K562 (cell line): Measurements from ENCODE around the gene NDUFAF5. TPM values are rescaled to one million over a fixed set of nuclear protein-coding genes. Genes with fewer than 3 reads are reported as not detected.

Source experiments
- BCLAF1 ChIP-seq, 2 experiments: fragments of 450-650 bp in 1 of 2; IDR thresholded peaks; 2 replicates each; pipeline ENCODE4 v1.6.1; 2011 to 2017; ENCODE audit warnings: low read depth in 2 of 2, antibody characterized with exemption in 1 of 2, borderline replicate concordance in 1 of 2, low read length in 1 of 2, mild to moderate bottlenecking in 1 of 2, mixed read lengths in 1 of 2; ENCODE audit not compliant: control insufficient read depth in 1 of 2
- DIDO1 ChIP-seq: fragments of 450-650 bp; IDR thresholded peaks from 2 replicates; pipeline ENCODE4 v1.6.1; 2016; ENCODE audit warnings: low read depth, missing biosample characterization, missing genetic modification characterization
- HNRNPLL ChIP-seq: fragments of 200-400 bp; formaldehyde crosslinking; IDR thresholded peaks from 2 replicates; pipeline ENCODE4 v1.6.1; 2017; ENCODE audit warnings: low read length, low read depth, mild to moderate bottlenecking; ENCODE audit not compliant: poor library complexity, severe bottlenecking
- ID3 ChIP-seq, 2 experiments: fragments of 250-450 bp in 1 of 2; fragments of 450-650 bp in 1 of 2; sonication (Bioruptor Pico) in 1 of 2; IDR thresholded peaks; 2 replicates each; pipeline versions ENCODE4 v1.6.1 to v1.8.0; 2016 to 2021; ENCODE audit warnings: mild to moderate bottlenecking in 2 of 2, moderate library complexity in 2 of 2, missing compliant biosample characterization in 1 of 2, missing genetic modification characterization in 1 of 2
- KLF1 ChIP-seq: fragments of 450-650 bp; IDR thresholded peaks from 2 replicates; pipeline ENCODE4 v1.6.1; 2016; ENCODE audit warnings: missing genetic modification characterization, missing compliant biosample characterization
- MEIS2 ChIP-seq: fragments of 450-650 bp; IDR thresholded peaks from 2 replicates; pipeline ENCODE4 v1.6.1; 2014; ENCODE audit warnings: mild to moderate bottlenecking; ENCODE audit not compliant: partially characterized antibody
- MTA1 ChIP-seq: fragments of 450-650 bp; IDR thresholded peaks from 2 replicates; pipeline ENCODE4 v1.6.1; 2017; ENCODE audit warnings: borderline replicate concordance
- PATZ1 ChIP-seq: fragments of 250-450 bp; sonication (Bioruptor Pico); IDR thresholded peaks from 2 replicates; pipeline ENCODE4 v1.5.0; 2020; ENCODE audit warnings: mild to moderate bottlenecking, borderline replicate concordance
- RFX5 ChIP-seq: IDR thresholded peaks from 2 replicates; pipeline ENCODE4 v1.6.1; 2011; ENCODE audit warnings: low read depth, mild to moderate bottlenecking, improper control_type of control experiment, low read length
- SMC3 ChIP-seq: conservative IDR thresholded peaks from 2 replicates; pipeline ENCODE4 v1.6.1; 2011; ENCODE audit warnings: low read depth, low read length, improper control_type of control experiment; ENCODE audit not compliant: insufficient read depth
- SREBF2 ChIP-seq: sonication (generic); formaldehyde crosslinking; IDR thresholded peaks from 2 replicates; pipeline ENCODE4 v1.4.0; 2020; ENCODE audit warnings: mild to moderate bottlenecking, missing genetic modification reagents
- SRSF9 ChIP-seq: fragments of 200-400 bp; formaldehyde crosslinking; IDR thresholded peaks from 2 replicates; pipeline ENCODE4 v1.6.1; 2017; ENCODE audit warnings: low read depth, low read length, borderline replicate concordance
- TFAM ChIP-seq: fragments of 250-450 bp; sonication (Bioruptor Pico); conservative IDR thresholded peaks from 2 replicates; pipeline ENCODE4 v1.5.0; 2021; ENCODE audit warnings: mild to moderate bottlenecking, moderate library complexity
- THAP7 ChIP-seq: fragments of 250-450 bp; sonication (Bioruptor Pico); IDR thresholded peaks from 2 replicates; pipeline ENCODE4 v1.5.0; 2021
- THRA ChIP-seq: fragments of 450-650 bp; IDR thresholded peaks from 2 replicates; pipeline ENCODE4 v1.6.1; 2017; ENCODE audit warnings: mild to moderate bottlenecking, moderate library complexity
- ZNF140 ChIP-seq: fragments of 250-450 bp; sonication (Bioruptor Pico); IDR thresholded peaks from 2 replicates; pipeline ENCODE4 v1.8.0; 2021; ENCODE audit warnings: moderate library complexity, mild to moderate bottlenecking, inconsistent platforms
- ZNF143 ChIP-seq: sonication (generic); formaldehyde crosslinking; IDR thresholded peaks from 2 replicates; pipeline ENCODE4 v1.9.0; 2022; ENCODE audit warnings: mild to moderate bottlenecking, missing genetic modification reagents
- ZNF583 ChIP-seq: fragments of 250-450 bp; sonication (Bioruptor Pico); IDR thresholded peaks from 2 replicates; pipeline ENCODE4 v1.4.0; 2020
- ZZZ3 ChIP-seq: fragments of 450-650 bp; IDR thresholded peaks from 2 replicates; pipeline ENCODE4 v1.6.1; 2016; ENCODE audit warnings: antibody characterized with exemption, mild to moderate bottlenecking, moderate library complexity
- polyA plus RNA-seq, 8 experiments: library from polyadenylated mRNA; depleted of rRNA in 4 of 8; stranded (reverse) in 5 of 8; unstranded in 3 of 8; fragments of >200 nt; fragmentation: Nextera tagmentation in 2 of 8; fragmentation: Illumina TruSeq in 1 of 8; extraction: Ambion mirVana in 2 of 8; extraction: Trizol in 1 of 8; gene quantifications; 2 replicates each; pipeline versions ENCODE4 v1.2.1 to v1.2.3, GENCODE V29; 2011 to 2014; ENCODE audit warnings: inconsistent platforms in 1 of 8, missing spikeins in 1 of 8
- total RNA-seq, 7 experiments: library from RNA; depleted of rRNA in 6 of 7; stranded (reverse); fragments of >200 nt in 6 of 7; fragmentation: Illumina TruSeq in 2 of 7; extraction: Trizol in 2 of 7; gene quantifications; 2 replicates each; pipeline versions ENCODE4 v1.2.1 to v1.2.3, GENCODE V29; 2011 to 2021; ENCODE audit warnings: low replicate concordance in 1 of 7

Gene NDUFAF5
- total and polyA plus RNA-seq, 9 of the 15 experiments (the other 6 are each of a cell fraction or from before 2014, with no cell fraction given) = 17.2 to 33.1 (median 27.3) TPM

GRCh38 chr20:13784893-13785715 lies at the start of gene NDUFAF5, which contains the start of gene ESF1 (continued):
- TF ChIP-seq ZNF143 (CRISPR knock-in tag) = peak; percentile 83
- TF ChIP-seq BCLAF1 (IDR thresholded peaks at IDR 0.05; ENCODE audit: borderline replicate concordance in 1 of 2, control insufficient read depth in 1 of 2, low read depth in 2 of 2, low read length in 1 of 2) = no peak
- no peak for TF ChIP-seq ID3 (CRISPR knock-in tag; IDR thresholded peaks at IDR 0.05)
- 0 out of 2 replicates have a peak, but pooled peaks have one; percentile 40 for TF ChIP-seq ID3 (tag; IDR thresholded peaks at IDR 0.05)
- TF ChIP-seq ZZZ3 = no peak; the same call in 1 of the 2 replicates
- no peak for TF ChIP-seq ZNF583 (CRISPR knock-in tag)
- TF ChIP-seq SMC3 = no peak
- TF ChIP-seq DIDO1 (tag) = peak; percentile 74; the same call in 1 of the 2 replicates
- no peak for TF ChIP-seq PATZ1
- no peak for TF ChIP-seq SRSF9
- no peak for TF ChIP-seq KLF1 (tag)
- no peak for TF ChIP-seq ZNF140 (CRISPR knock-in tag)
- no peak for TF ChIP-seq MTA1
- peak; percentile 58 for TF ChIP-seq MEIS2
- TF ChIP-seq HNRNPLL = peak; percentile 51
- TF ChIP-seq TFAM (CRISPR knock-in tag) = no peak
- TF ChIP-seq THAP7 (CRISPR knock-in tag) = no peak
- no peak for TF ChIP-seq RFX5
- no peak for TF ChIP-seq THRA
- no peak for TF ChIP-seq SREBF2 (CRISPR knock-in tag)
